PC-9 (cell line): ENCODE measurements around the gene CD247. TPM values are rescaled to one million over a fixed set of nuclear protein-coding genes. Genes with fewer than 3 reads are reported as not detected.

Source experiments
- BruUV-seq: library from RNA; stranded (reverse); fragments of 400-500 nt; replicated peaks from 2 replicates; lab custom pipeline; 2021; lab: Mats Ljungman, UMichigan
- CTCF ChIA-PET: fragments of 300-600 bp; sonication (Branson Sonifier 250); formaldehyde crosslinking; loops from one replicate; lab custom pipeline; 2022; ENCODE audit warnings: antibody characterized with exemption; lab: Charles Lee
- POLR2A ChIA-PET: fragments of 300-600 bp; sonication (Branson Sonifier 250); formaldehyde crosslinking; loops from one replicate; lab custom pipeline; 2022; ENCODE audit warnings: antibody characterized with exemption; ENCODE audit not compliant: unreplicated experiment; lab: Charles Lee
- DNase-seq, 2 experiments: peaks; one replicate each; pipeline versions ENCODE4 v3.0.0 to v3.0.0-alpha.2; 2015 to 2022; ENCODE audit warnings: mixed read lengths in 1 of 2
- H2AFZ ChIP-seq: fragments of 200-600 bp; sonication (generic); 2 replicates; pipeline ENCODE4 v1.8.1; 2017; ENCODE audit warnings: antibody characterized with exemption
- H3F3A ChIP-seq: fragments of 200-600 bp; sonication (generic); 2 replicates; pipeline ENCODE4 v1.8.1; 2017; ENCODE audit warnings: antibody characterized with exemption, mild to moderate bottlenecking, low read depth; ENCODE audit not compliant: insufficient read depth
- H3K27ac ChIP-seq: fragments of 200-600 bp; sonication (generic); 2 replicates; pipeline ENCODE4 v1.6.1; 2016; ENCODE audit warnings: mixed run types
- H3K27me3 ChIP-seq: fragments of 200-600 bp; sonication (generic); 2 replicates; pipeline ENCODE4 v1.6.1; 2016; ENCODE audit warnings: low read depth, mixed run types; ENCODE audit not compliant: insufficient read depth
- H3K36me3 ChIP-seq: fragments of 200-600 bp; sonication (generic); 2 replicates; pipeline ENCODE4 v1.6.1; 2016; ENCODE audit warnings: low read depth, mixed run types
- H3K4me1 ChIP-seq: fragments of 200-600 bp; sonication (generic); replicated peaks from 2 replicates; pipeline ENCODE4 v1.6.1; 2016; ENCODE audit warnings: mixed run types; ENCODE audit not compliant: insufficient read depth
- H3K4me2 ChIP-seq: fragments of 200-600 bp; sonication (generic); 2 replicates; pipeline ENCODE4 v1.6.1; 2017; ENCODE audit warnings: mixed run types
- H3K4me3 ChIP-seq: fragments of 200-600 bp; sonication (generic); 2 replicates; pipeline ENCODE4 v1.6.1; 2016; ENCODE audit warnings: mixed run types
- H3K79me2 ChIP-seq: fragments of 200-600 bp; sonication (generic); 2 replicates; pipeline ENCODE4 v1.6.1; 2017; ENCODE audit warnings: low read depth, mixed run types
- H3K9me2 ChIP-seq: fragments of 200-600 bp; sonication (generic); 2 replicates; pipeline ENCODE4 v1.8.1; 2017; ENCODE audit warnings: mild to moderate bottlenecking; ENCODE audit not compliant: insufficient read depth
- H3K9me3 ChIP-seq: fragments of 200-600 bp; sonication (generic); 2 replicates; pipeline ENCODE4 v1.8.1; 2016; ENCODE audit warnings: low read depth; ENCODE audit not compliant: insufficient read depth
- H4K20me1 ChIP-seq: fragments of 200-600 bp; sonication (generic); 2 replicates; pipeline ENCODE4 v1.8.1; 2017; ENCODE audit not compliant: insufficient read depth
- EZH2 ChIP-seq: fragments of 200-600 bp; sonication (generic); IDR thresholded peaks from 2 replicates; pipeline ENCODE4 v1.8.0; 2017; ENCODE audit warnings: antibody characterized with exemption, low read depth
- intact Hi-C: fragments of 100-400 bp; cut with micrococcal nuclease; formaldehyde crosslinking; loops from one replicate; pipeline ENCODE4 v1.10.0; 2022; ENCODE audit not compliant: unreplicated experiment
- total RNA-seq: library from RNA; stranded (reverse); gene quantifications from 2 replicates; pipeline ENCODE4 v1.2.3, GENCODE V29; 2021
- TF ChIP-seq, protein P1 (sequence below): fragments of 200-600 bp; sonication (generic); conservative IDR thresholded peaks from 2 replicates; pipeline ENCODE4 v1.6.1; 2017; ENCODE audit warnings: mixed run types, antibody characterized with exemption, mild to moderate bottlenecking, moderate library complexity

Gene CD247
- total RNA-seq, 1 experiment from 2014 or later, result not detected

DNA sequence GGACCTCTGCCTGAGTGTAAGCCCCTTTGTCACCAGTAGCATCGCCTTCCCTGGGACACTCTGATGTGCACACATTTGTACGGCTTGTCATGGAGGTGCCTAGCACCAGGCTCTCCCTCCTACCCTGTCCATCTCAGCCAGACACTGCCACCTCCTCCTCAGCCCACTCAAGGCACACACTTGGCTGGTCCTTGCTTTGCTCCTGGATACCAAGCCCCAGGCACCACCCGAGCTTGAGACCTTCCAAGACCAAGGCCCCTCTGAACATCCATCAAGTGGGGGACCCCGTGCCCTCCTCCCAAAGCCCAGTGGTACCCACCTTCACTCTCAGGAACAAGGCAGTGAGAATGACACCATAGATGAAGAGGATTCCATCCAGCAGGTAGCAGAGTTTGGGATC lies 78.0 kb downstream of the CD247 start:
- H3K4me1 ChIP-seq, result peaks cover 16% of the 10 kb centered on the region
- no peak overlapping the region for H3K4me2 ChIP-seq
- DNase-seq, result no peak
- H3K9me2 ChIP-seq, result no peaks in the 10 kb centered on the region
- no peaks in the 10 kb centered on the region for H4K20me1 ChIP-seq
- TF ChIP-seq, protein P1, sequence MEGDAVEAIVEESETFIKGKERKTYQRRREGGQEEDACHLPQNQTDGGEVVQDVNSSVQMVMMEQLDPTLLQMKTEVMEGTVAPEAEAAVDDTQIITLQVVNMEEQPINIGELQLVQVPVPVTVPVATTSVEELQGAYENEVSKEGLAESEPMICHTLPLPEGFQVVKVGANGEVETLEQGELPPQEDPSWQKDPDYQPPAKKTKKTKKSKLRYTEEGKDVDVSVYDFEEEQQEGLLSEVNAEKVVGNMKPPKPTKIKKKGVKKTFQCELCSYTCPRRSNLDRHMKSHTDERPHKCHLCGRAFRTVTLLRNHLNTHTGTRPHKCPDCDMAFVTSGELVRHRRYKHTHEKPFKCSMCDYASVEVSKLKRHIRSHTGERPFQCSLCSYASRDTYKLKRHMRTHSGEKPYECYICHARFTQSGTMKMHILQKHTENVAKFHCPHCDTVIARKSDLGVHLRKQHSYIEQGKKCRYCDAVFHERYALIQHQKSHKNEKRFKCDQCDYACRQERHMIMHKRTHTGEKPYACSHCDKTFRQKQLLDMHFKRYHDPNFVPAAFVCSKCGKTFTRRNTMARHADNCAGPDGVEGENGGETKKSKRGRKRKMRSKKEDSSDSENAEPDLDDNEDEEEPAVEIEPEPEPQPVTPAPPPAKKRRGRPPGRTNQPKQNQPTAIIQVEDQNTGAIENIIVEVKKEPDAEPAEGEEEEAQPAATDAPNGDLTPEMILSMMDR, result no peak
- no peak for TF ChIP-seq EZH2
- no peaks in the 10 kb centered on the region for H3K27me3 ChIP-seq
- no TSS peak for BruUV-seq
- no peak overlapping the region for H3K27ac ChIP-seq
- H3K4me3 ChIP-seq, result no peak overlapping the region
- intact Hi-C loops, result no loop called here
- POLR2A ChIA-PET, result no interaction called here
- H2AFZ ChIP-seq, result no peak overlapping the region
- CTCF ChIA-PET, result interaction anchor here (0.6 to 1.0 kb wide), 2 partner anchors 15 to 173 kb away, joined by 4 to 5 read pairs; no protein-coding TSS in a partner anchor
- no peaks in the 10 kb centered on the region for H3K9me3 ChIP-seq
- no peaks in the 10 kb centered on the region for H3K79me2 ChIP-seq
- H3K36me3 ChIP-seq, result no peaks in the 10 kb centered on the region
- no peaks in the 10 kb centered on the region; the same call in 1 of the 2 replicates for H3F3A ChIP-seq

DNA sequence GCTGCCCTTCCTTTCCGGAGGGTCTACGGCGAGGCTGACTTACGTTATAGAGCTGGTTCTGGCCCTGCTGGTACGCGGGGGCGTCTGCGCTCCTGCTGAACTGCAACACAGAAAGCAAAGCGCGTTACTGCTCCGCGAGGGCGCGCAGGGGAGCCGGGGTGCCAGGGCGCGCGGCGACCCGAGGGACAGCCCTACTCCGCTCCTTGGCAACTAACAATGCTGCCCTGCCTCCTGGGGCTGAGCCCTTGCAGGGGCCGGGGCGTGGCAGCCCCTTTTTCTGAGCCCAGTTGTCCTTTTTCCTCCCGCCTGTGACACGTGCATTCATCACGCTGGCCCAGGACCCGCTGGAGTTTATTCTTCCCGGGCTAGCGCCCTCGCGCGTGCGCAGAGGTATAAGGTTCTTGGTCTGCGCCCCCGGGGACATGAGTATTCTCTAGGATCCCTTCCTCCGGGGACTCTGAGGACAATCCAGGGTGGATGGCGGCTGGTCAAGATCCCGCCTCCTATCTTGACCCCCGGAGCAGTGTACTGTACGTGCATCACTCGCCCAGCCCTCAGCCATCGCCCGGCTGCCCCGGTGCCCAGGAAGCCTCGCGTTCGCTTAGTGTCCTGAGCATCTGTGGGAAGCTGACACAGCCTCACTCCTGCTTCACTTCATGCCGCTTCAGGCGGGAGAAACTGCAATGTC lies 78.9 kb downstream of the CD247 start:
- Histone ChIP-seq H3K4me1 (peaks cover 16% of the 10 kb centered on the region), H2AFZ (no peak overlapping the region), H3K9me3 (no peaks in the 10 kb centered on the region), H3K4me3 (no peak overlapping the region), H3K27ac (no peak overlapping the region), H4K20me1 (no peaks in the 10 kb centered on the region), H3K9me2 (no peaks in the 10 kb centered on the region), H3K4me2 (no peak overlapping the region), H3F3A (no peaks in the 10 kb centered on the region; the same call in 1 of the 2 replicates), H3K79me2 (no peaks in the 10 kb centered on the region), H3K27me3 (no peaks in the 10 kb centered on the region), H3K36me3 (no peaks in the 10 kb centered on the region)
- ChIA-PET POLR2A (no interaction called here), CTCF (no interaction called here)
- peak in 1 of 2 experiments; percentile 31 for DNase-seq
- BruUV-seq, result no TSS peak
- no peak for TF ChIP-seq EZH2
- TF ChIP-seq, protein P1, result no peak
- intact Hi-C loops, result no loop called here

DNA sequence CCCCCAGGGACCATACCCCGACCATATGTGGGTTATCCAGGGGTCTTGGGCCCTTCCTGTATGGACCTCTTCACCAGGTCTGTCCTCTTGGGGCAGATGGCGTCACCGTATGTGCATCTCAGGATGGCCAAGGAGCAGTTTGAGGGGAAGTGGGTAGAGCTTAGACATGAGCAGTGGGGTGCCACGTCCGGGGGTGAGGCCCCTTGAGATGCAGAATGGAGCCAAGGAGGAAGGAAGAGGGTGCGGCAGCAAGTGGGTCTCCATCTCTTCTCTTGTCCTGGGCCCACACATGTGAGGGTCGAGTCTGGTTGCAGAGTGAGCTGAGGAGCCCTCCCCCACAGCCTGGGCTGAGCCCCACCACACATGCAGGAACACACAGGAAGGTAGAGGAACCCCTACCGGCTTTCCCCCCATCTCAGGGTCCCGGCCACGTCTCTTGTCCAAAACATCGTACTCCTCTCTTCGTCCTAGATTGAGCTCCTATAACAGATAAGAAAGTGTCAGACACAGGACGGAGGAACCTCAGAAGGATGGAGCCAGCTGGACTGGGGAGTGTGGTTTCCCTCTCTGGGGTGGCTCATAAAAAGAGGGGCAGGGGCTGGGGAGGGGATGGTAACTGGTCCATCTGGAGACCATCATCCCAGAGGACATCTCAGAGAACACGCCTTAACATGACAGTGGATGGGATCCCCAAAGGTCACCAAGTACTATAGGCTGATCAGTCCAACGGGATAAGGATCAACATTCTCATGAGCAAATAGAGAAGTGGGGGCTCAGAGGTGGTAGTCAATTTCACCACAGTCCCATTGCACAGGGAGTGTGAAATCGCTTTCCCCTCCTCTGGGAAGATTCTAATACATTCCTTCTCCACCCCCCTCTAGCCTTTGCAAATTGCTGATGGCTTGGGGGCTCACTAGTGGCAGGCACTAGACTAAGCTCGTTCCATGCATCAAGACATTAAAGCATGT lies 79.9 kb downstream of the CD247 start:
- Histone ChIP-seq H3F3A (no peaks in the 10 kb centered on the region; the same call in 1 of the 2 replicates), H4K20me1 (no peaks in the 10 kb centered on the region), H3K27ac (no peak overlapping the region), H3K4me1 (peaks cover 16% of the 10 kb centered on the region), H3K4me3 (no peak overlapping the region), H3K36me3 (no peaks in the 10 kb centered on the region), H2AFZ (no peak overlapping the region), H3K9me3 (no peaks in the 10 kb centered on the region), H3K79me2 (no peaks in the 10 kb centered on the region), H3K27me3 (no peaks in the 10 kb centered on the region), H3K4me2 (no peak overlapping the region), H3K9me2 (no peaks in the 10 kb centered on the region)
- POLR2A ChIA-PET, result no interaction called here
- DNase-seq, result no peak
- BruUV-seq, result no TSS peak
- CTCF ChIA-PET, result no interaction called here
- TF ChIP-seq, protein P1, result no peak
- no peak for TF ChIP-seq EZH2
- intact Hi-C loops, result no loop called here
